Measurements from ENCODE around the gene ST3GAL3. TPM values are rescaled to one million over a fixed set of nuclear protein-coding genes. Genes with fewer than 3 reads are reported as not detected.

The ST3GAL3 gene
- total RNA-seq, 1 donor from 2014 or later, result 11.4 TPM

- TF ChIP-seq CTCF (IDR thresholded peaks at IDR 0.05; ENCODE audit: insufficient read depth, low read depth, low read length) (no peak), EZH2 (IDR thresholded peaks at IDR 0.05; ENCODE audit: insufficient read depth, low read length) (no peak)
- H3K4me1 ChIP-seq (ENCODE audit: insufficient read depth, low read length), result peaks cover 11% of the 10 kb centered on the region
- Mint-ChIP-seq H3K36me3 (ENCODE audit: low read depth, unreplicated experiment) (peaks cover 2% of the 10 kb centered on the region), H3K27me3 (ENCODE audit: low read depth, unreplicated experiment) (no peaks in the 10 kb centered on the region), H3K27ac (ENCODE audit: unreplicated experiment) (no peak overlapping the region), H3K4me3 (ENCODE audit: unreplicated experiment) (no peak overlapping the region), H3K4me1 (ENCODE audit: low read depth, unreplicated experiment) (no peaks in the 10 kb centered on the region), H3K9me3 (ENCODE audit: unreplicated experiment) (no peaks in the 10 kb centered on the region)
- H3K36me3 ChIP-seq (ENCODE audit: insufficient read depth, low read length), result no peaks in the 10 kb centered on the region
- FAIRE-seq (no peak), DNase-seq (ENCODE audit: low read depth) (no peak)
- no peaks in the 10 kb centered on the region for H3K27me3 ChIP-seq (ENCODE audit: insufficient read depth, low read length)
- no peak overlapping the region for H3K9ac ChIP-seq (ENCODE audit: low read length)
- peaks cover 39% of the 10 kb centered on the region for H4K20me1 ChIP-seq (ENCODE audit: insufficient read depth, low read length)
- no peak overlapping the region for H3K4me2 ChIP-seq (ENCODE audit: low read length)
- no peak overlapping the region for H3K27ac ChIP-seq (ENCODE audit: low read depth, low read length)
- no peaks in the 10 kb centered on the region for H3K79me2 ChIP-seq (ENCODE audit: insufficient read depth, low read length)
- no peak overlapping the region for H3K4me3 ChIP-seq (ENCODE audit: insufficient read depth, low read depth, low read length)
- no peak overlapping the region for H2AFZ ChIP-seq (ENCODE audit: low read depth, low read length)
- H3K9me3 ChIP-seq (ENCODE audit: insufficient read depth, low read depth, low read length), result no peaks in the 10 kb centered on the region
Observed at GRCh38 chr1:43881415-43881814, 174.1 kb downstream of the ST3GAL3 start.

GRCh38 chr1:43882763-43883162, 175.4 kb downstream of the ST3GAL3 start:
- Histone ChIP-seq H3K9me3 (ENCODE audit: insufficient read depth, low read depth, low read length) (no peaks in the 10 kb centered on the region), H3K4me2 (ENCODE audit: low read length) (no peak overlapping the region), H3K27me3 (ENCODE audit: insufficient read depth, low read length) (no peaks in the 10 kb centered on the region), H4K20me1 (ENCODE audit: insufficient read depth, low read length) (peaks cover 45% of the 10 kb centered on the region), H3K9ac (ENCODE audit: low read length) (no peak overlapping the region), H3K4me3 (ENCODE audit: insufficient read depth, low read depth, low read length) (no peak overlapping the region), H2AFZ (ENCODE audit: low read depth, low read length) (no peak overlapping the region), H3K4me1 (ENCODE audit: insufficient read depth, low read length) (peaks cover 11% of the 10 kb centered on the region), H3K36me3 (ENCODE audit: insufficient read depth, low read length) (no peaks in the 10 kb centered on the region), H3K27ac (ENCODE audit: low read depth, low read length) (no peak overlapping the region), H3K79me2 (ENCODE audit: insufficient read depth, low read length) (no peaks in the 10 kb centered on the region)
- Mint-ChIP-seq H3K27ac (ENCODE audit: unreplicated experiment) (no peak overlapping the region), H3K4me1 (ENCODE audit: low read depth, unreplicated experiment) (no peaks in the 10 kb centered on the region), H3K27me3 (ENCODE audit: low read depth, unreplicated experiment) (no peaks in the 10 kb centered on the region), H3K9me3 (ENCODE audit: unreplicated experiment) (no peaks in the 10 kb centered on the region), H3K4me3 (ENCODE audit: unreplicated experiment) (no peak overlapping the region), H3K36me3 (ENCODE audit: low read depth, unreplicated experiment) (peaks cover 2% of the 10 kb centered on the region)
- FAIRE-seq, result no peak
- no peak for DNase-seq (ENCODE audit: low read depth)
- TF ChIP-seq EZH2 (IDR thresholded peaks at IDR 0.05; ENCODE audit: insufficient read depth, low read length), result no peak
- no peak for TF ChIP-seq CTCF (IDR thresholded peaks at IDR 0.05; ENCODE audit: insufficient read depth, low read depth, low read length)

GRCh38 chr1:43883321-43883720, 176.0 kb downstream of the ST3GAL3 start:
- H4K20me1 ChIP-seq (ENCODE audit: insufficient read depth, low read length), result peaks cover 44% of the 10 kb centered on the region
- H3K79me2 ChIP-seq (ENCODE audit: insufficient read depth, low read length), result no peaks in the 10 kb centered on the region
- no peak overlapping the region for H3K9ac ChIP-seq (ENCODE audit: low read length)
- Mint-ChIP-seq H3K36me3 (ENCODE audit: low read depth, unreplicated experiment) (peaks cover 2% of the 10 kb centered on the region), H3K9me3 (ENCODE audit: unreplicated experiment) (no peaks in the 10 kb centered on the region), H3K4me1 (ENCODE audit: low read depth, unreplicated experiment) (no peaks in the 10 kb centered on the region), H3K27me3 (ENCODE audit: low read depth, unreplicated experiment) (no peaks in the 10 kb centered on the region), H3K27ac (ENCODE audit: unreplicated experiment) (no peak overlapping the region), H3K4me3 (ENCODE audit: unreplicated experiment) (no peak overlapping the region)
- FAIRE-seq, result no peak
- no peak for DNase-seq (ENCODE audit: low read depth)
- no peak overlapping the region for H3K27ac ChIP-seq (ENCODE audit: low read depth, low read length)
- H3K4me1 ChIP-seq (ENCODE audit: insufficient read depth, low read length), result peaks cover 11% of the 10 kb centered on the region
- H2AFZ ChIP-seq (ENCODE audit: low read depth, low read length), result no peak overlapping the region
- no peak overlapping the region for H3K4me3 ChIP-seq (ENCODE audit: insufficient read depth, low read depth, low read length)
- no peak overlapping the region for H3K4me2 ChIP-seq (ENCODE audit: low read length)
- H3K9me3 ChIP-seq (ENCODE audit: insufficient read depth, low read depth, low read length), result no peaks in the 10 kb centered on the region
- no peaks in the 10 kb centered on the region for H3K27me3 ChIP-seq (ENCODE audit: insufficient read depth, low read length)
- no peaks in the 10 kb centered on the region for H3K36me3 ChIP-seq (ENCODE audit: insufficient read depth, low read length)
- no peak for TF ChIP-seq EZH2 (IDR thresholded peaks at IDR 0.05; ENCODE audit: insufficient read depth, low read length)

Data from astrocyte (in vitro differentiated cells and primary cell).